ENCODE results near the gene TCF20. TPM values are rescaled to one million over a fixed set of nuclear protein-coding genes. Genes with fewer than 3 reads are reported as not detected.

The TCF20 gene
- total and polyA plus RNA-seq, 9 donors = 6.7 to 15.6 (median 10.4) TPM

DNA sequence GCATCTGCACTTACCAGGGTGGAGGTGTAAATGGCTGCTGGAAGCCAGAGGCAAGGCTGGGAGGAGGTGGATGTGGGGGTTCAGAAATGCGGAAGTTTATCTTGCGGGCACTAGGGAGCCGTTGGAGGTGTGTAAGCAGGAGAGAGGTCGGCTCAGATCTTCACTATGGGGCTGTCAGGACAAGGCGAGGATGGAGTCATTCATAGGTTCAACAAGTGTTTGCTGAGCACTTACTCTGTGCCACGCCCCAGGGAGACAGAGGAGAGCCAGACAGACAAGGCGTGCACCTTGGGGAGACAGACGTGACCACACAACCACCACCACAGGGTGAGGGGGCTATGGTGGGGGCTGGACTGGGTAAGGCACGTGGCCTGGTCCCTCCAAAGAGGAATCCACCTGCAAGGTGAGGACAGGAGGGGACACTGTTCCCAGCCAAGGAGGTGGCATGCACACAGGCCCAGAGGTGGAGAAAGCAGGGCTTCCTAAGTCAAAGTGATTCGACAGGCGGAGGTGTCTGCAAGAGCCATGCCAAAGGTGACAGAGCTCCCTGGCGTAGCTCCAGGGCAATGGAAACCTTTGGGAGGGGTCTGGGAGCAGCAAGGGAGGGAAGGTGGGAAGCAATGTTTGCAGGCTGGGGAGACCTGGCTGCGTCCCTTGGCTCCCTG is 30.8 kb upstream of the TCF20 start:
- WGBS (ENCODE audit: insufficient coverage) = 55% methylated on average over 10 of the region's 13 CpGs
- Histone ChIP-seq H3K4me3 (ENCODE audit: low read length) (no peak overlapping the region), H3K27ac (ENCODE audit: low read length) (no peak overlapping the region), H3K4me1 (ENCODE audit: control insufficient read depth, insufficient read depth, low read length) (peaks cover 20% of the 10 kb centered on the region), H3K9me3 (replicated peaks; ENCODE audit: control insufficient read depth, low read depth, low read length) (no peaks in the 10 kb centered on the region), H3K36me3 (ENCODE audit: control insufficient read depth, insufficient read depth, low read length) (no peaks in the 10 kb centered on the region), H3K27me3 (ENCODE audit: control insufficient read depth, insufficient read depth, low read length) (peaks cover 78% of the 10 kb centered on the region)
- no peak for DNase-seq

DNA sequence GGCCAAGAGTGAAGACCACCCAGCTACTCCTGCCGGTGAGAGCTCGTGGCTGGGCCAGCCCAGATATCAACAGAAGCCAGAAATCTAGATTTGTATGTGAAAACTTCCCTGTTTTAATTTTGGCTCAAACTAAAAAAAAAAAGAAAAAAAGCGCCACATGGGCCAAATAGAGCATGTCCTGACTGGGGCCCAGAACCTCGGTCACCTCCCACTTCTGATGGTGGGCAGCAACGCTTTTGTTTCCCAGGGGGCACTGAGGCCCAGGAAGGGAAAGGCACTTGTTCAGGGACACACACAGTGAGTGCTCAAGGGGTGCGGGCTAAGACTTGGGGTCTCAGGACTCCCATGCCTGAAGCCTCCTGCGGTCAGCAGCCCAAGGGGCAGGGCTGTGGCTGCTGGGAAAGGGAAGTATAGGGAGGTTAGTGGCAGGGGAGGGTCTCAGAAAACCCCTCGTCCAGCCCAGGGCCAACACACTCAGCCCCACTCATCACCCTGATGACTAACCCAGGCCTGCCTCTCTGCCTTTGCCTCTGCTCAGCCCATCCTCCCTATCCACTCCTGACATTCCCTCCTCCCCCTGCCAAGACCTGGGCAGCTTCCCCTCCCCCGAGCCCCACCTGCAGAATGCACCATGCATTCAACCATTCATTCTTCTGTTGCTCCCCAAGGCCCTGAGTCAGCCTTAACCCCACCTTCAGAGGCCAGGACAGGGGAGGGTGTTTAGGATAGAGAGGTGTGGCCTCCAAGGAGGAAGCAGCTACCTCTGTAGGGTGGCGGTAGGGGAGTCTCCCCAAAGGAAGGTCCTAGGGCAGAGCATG is 30.0 kb upstream of the TCF20 start:
- Histone ChIP-seq H3K27ac (ENCODE audit: low read length) (no peak overlapping the region), H3K4me3 (ENCODE audit: low read length) (no peak overlapping the region)

DNA sequence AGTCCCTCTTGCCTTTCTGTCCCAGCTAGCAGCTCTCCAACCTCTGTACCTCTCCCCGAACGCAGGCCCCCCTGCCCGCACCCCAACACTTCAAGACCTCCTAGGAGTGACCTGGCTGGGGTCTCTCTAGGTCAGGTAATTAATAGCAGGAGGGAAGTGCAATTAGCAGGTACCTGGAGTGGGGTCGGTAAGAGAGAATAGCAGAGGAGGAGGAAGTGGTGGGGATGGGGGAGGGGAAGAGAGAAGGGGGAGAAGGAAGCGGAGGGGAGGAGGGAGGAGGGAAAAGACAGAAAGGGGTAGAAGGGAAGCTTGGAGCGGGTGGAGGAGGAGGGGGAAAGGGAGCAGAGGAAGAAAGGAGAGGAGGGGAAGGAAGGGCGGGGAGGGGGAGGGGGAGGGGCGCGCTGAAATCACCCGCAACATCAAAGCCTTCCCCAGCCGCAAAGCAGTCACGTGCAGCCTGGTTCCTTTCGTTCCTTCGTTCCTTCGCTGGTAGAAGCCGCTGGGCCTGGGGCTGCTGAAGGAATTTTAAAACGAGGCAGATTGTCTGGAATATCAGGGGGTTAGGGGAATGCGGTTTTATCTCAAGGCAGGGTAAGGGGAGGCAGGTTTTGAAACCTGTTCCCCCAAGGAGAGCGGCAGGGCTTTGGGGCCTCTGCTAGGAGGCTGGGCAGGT is 29.3 kb upstream of the TCF20 start:
- 5% methylated on average over 9 of the region's 19 CpGs for WGBS (ENCODE audit: insufficient coverage)
- Histone ChIP-seq H3K36me3 (ENCODE audit: control insufficient read depth, insufficient read depth, low read length) (no peaks in the 10 kb centered on the region), H3K27ac (ENCODE audit: low read length) (no peak overlapping the region), H3K4me1 (ENCODE audit: control insufficient read depth, insufficient read depth, low read length) (peaks cover 27% of the 10 kb centered on the region), H3K9me3 (replicated peaks; ENCODE audit: control insufficient read depth, low read depth, low read length) (no peaks in the 10 kb centered on the region), H3K27me3 (ENCODE audit: control insufficient read depth, insufficient read depth, low read length) (peaks cover 68% of the 10 kb centered on the region), H3K4me3 (ENCODE audit: low read length) (no peak overlapping the region)
- peak; percentile 44 for DNase-seq

More for the DNA sequence above, 30.0 kb upstream of the TCF20 start:
- Histone ChIP-seq H3K27me3 (ENCODE audit: control insufficient read depth, insufficient read depth, low read length) (peaks cover 72% of the 10 kb centered on the region), H3K9me3 (replicated peaks; ENCODE audit: control insufficient read depth, low read depth, low read length) (no peaks in the 10 kb centered on the region), H3K36me3 (ENCODE audit: control insufficient read depth, insufficient read depth, low read length) (no peaks in the 10 kb centered on the region), H3K4me1 (ENCODE audit: control insufficient read depth, insufficient read depth, low read length) (peaks cover 27% of the 10 kb centered on the region)
- DNase-seq = no peak
- 25% methylated on average over 6 of the region's 10 CpGs for WGBS (ENCODE audit: insufficient coverage)

DNA sequence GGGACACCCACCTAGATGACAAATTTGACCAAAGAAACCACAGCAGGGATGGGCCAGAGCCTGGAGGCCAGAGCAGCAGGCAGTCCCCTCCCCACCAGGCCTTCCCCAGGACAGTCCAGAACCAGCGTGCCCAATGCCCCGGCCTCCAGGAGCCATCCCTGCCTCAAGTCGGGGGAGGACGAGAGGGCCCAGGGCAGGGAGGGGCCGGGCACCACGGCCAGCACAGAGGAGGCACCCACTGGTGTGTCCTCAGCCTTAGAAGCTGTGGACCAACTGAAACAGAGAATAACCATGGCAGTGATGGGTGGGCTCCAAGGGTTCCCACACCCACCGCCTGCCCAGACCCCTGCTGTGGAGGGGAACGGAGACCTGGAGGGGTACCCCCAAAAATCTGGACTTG is 28.3 kb upstream of the TCF20 start:
- no peak overlapping the region for H3K27ac ChIP-seq (ENCODE audit: low read length)
- WGBS (ENCODE audit: insufficient coverage) = 68% methylated on average over 8 of the region's 8 CpGs

DNA sequence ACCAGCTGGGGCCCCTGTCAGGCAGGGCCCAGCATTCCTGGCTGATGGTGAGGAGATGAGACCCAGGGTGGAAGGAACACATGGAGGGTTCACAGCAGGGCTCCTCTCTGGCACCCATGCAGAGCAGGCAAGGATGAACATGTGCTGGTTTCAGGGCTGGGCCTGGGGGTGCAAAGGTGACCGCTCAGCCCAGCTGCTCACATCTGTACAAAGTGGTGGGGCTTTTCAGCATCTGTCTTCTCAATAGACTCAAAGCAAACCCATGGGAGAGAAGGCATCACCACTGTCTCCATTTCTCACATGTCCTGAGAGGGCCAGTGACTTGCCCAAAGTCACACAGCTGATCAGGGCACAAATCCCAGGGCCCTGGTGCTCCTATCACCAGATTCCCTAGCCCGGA is 27.3 kb upstream of the TCF20 start:
- 72% methylated on average over 2 of the region's 2 CpGs for WGBS (ENCODE audit: insufficient coverage)
- Histone ChIP-seq H3K4me3 (ENCODE audit: low read length) (no peak overlapping the region), H3K36me3 (ENCODE audit: control insufficient read depth, insufficient read depth, low read length) (no peaks in the 10 kb centered on the region), H3K4me1 (ENCODE audit: control insufficient read depth, insufficient read depth, low read length) (peaks cover 27% of the 10 kb centered on the region), H3K27me3 (ENCODE audit: control insufficient read depth, insufficient read depth, low read length) (peaks cover 63% of the 10 kb centered on the region), H3K27ac (ENCODE audit: low read length) (no peak overlapping the region), H3K9me3 (replicated peaks; ENCODE audit: control insufficient read depth, low read depth, low read length) (no peaks in the 10 kb centered on the region)
- DNase-seq = no peak

More for the DNA sequence above, 28.3 kb upstream of the TCF20 start:
- H3K4me3 ChIP-seq (ENCODE audit: low read length) = no peak overlapping the region
- peaks cover 65% of the 10 kb centered on the region for H3K27me3 ChIP-seq (ENCODE audit: control insufficient read depth, insufficient read depth, low read length)
- DNase-seq = no peak
- H3K4me1 ChIP-seq (ENCODE audit: control insufficient read depth, insufficient read depth, low read length) = peaks cover 27% of the 10 kb centered on the region
- no peaks in the 10 kb centered on the region for H3K36me3 ChIP-seq (ENCODE audit: control insufficient read depth, insufficient read depth, low read length)
- H3K9me3 ChIP-seq (replicated peaks; ENCODE audit: control insufficient read depth, low read depth, low read length) = no peaks in the 10 kb centered on the region

DNA sequence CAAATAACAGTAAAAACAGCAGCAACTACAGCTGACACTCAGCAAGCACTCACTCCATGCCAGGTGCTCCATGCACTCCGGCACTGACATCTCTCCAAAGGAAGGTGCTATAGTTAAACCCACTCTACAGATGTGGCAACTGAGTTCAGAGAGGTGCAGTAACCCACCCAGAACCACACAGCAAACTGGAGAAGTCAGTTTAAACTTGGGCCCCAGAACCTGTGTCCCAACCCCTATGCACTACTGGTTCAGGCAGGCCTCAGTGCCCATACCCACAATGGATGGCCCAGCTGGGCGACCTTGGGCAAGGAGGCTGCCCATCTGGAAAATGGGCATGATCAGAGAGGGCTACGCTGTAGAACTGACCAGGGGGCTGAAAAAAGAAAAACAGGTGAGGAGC is 26.4 kb upstream of the TCF20 start:
- H3K27me3 ChIP-seq (ENCODE audit: control insufficient read depth, insufficient read depth, low read length) = peaks cover 56% of the 10 kb centered on the region
- H3K9me3 ChIP-seq (replicated peaks; ENCODE audit: control insufficient read depth, low read depth, low read length) = no peaks in the 10 kb centered on the region
- WGBS (ENCODE audit: insufficient coverage) = 79% methylated on average over 2 of the region's 3 CpGs
- DNase-seq = no peak
- H3K4me3 ChIP-seq (ENCODE audit: low read length) = no peak overlapping the region
- H3K36me3 ChIP-seq (ENCODE audit: control insufficient read depth, insufficient read depth, low read length) = no peaks in the 10 kb centered on the region
- H3K4me1 ChIP-seq (ENCODE audit: control insufficient read depth, insufficient read depth, low read length) = peaks cover 27% of the 10 kb centered on the region
- H3K27ac ChIP-seq (ENCODE audit: low read length) = no peak overlapping the region

DNA sequence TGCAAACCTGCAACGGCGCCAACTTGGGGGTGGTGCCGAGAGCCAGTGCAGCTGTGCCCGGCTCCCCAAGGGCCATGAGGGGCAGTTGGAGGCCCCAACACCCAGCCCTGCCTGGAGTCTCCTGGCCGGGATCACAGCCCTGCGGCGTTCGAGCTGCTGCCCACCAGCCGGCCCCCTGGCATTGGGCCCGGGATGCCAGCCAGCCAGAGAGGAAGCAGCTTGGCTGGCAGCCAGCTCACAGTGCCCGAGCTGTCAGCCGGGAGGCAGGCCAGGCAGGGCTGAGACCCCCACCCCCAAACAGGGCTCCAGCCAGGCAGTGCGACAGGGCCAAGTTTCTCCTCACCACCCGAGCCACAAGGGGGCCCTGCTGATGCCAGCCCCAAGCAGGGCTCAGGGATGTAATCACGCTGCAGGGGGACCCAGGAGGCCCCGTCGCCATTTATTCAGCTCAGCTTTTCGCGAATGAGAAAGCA is 26.0 kb upstream of the TCF20 start:
- DNase-seq = peak; percentile 78
- no peaks in the 10 kb centered on the region for H3K9me3 ChIP-seq (replicated peaks; ENCODE audit: control insufficient read depth, low read depth, low read length)
- H3K36me3 ChIP-seq (ENCODE audit: control insufficient read depth, insufficient read depth, low read length) = no peaks in the 10 kb centered on the region
- H3K27ac ChIP-seq (ENCODE audit: low read length) = no peak overlapping the region
- 52% methylated on average over 15 of the region's 19 CpGs for WGBS (ENCODE audit: insufficient coverage)
- H3K4me1 ChIP-seq (ENCODE audit: control insufficient read depth, insufficient read depth, low read length) = peaks cover 27% of the 10 kb centered on the region
- H3K4me3 ChIP-seq (ENCODE audit: low read length) = no peak overlapping the region
- peaks cover 54% of the 10 kb centered on the region for H3K27me3 ChIP-seq (ENCODE audit: control insufficient read depth, insufficient read depth, low read length)

DNA sequence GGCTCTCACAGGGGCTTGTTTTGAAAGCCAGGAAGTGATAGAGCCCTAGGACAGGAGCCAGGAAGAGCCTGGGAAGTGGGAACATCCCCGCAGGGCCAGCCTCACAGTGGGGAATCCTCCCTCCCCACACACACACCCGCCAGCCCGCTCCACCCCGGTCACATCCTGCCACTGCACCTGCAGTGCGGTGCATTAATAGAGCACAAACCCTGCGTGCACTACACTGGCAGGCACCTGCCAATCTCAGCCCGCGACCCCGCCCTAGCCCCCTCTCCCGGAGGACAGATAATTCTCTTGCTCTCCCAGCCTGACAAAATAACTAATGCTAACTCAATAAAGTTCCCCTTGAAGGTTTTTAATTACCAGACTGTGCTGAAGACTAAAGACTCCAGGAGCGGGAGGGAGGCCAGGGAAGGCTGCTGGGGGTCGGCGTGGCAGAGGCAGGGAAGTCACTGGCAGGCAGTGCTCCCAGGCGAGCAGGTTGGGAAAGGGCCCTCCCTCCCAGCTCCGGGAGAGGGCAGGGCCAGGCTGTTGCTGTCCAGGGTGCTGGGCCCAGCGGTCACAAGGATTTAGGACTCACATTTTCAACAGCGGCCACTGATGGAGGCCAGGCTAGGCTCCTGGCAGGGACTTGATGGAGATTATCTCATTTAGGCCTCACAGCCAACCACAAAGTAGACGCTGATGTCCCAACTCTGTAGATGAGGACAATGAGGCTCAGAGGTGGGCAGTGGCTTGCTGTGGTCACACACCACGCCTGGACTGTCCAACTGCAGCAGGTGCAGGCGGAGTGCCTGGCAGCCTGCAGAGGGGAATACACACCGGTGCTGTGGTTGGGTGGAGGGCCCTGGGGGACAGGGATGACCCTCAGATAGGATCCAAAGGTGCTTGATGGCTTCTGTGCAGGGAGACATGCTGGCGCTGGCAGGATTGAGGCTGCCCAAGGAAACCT is 23.9 kb upstream of the TCF20 start:
- H3K36me3 ChIP-seq (ENCODE audit: control insufficient read depth, insufficient read depth, low read length) = no peaks in the 10 kb centered on the region
- no peak overlapping the region for H3K4me3 ChIP-seq (ENCODE audit: low read length)
- H3K27me3 ChIP-seq (ENCODE audit: control insufficient read depth, insufficient read depth, low read length) = peaks cover 46% of the 10 kb centered on the region
- peaks cover 32% of the 10 kb centered on the region for H3K4me1 ChIP-seq (ENCODE audit: control insufficient read depth, insufficient read depth, low read length)
- DNase-seq = peak; percentile 69
- 34% methylated on average over 15 of the region's 22 CpGs for WGBS (ENCODE audit: insufficient coverage)
- no peaks in the 10 kb centered on the region for H3K9me3 ChIP-seq (replicated peaks; ENCODE audit: control insufficient read depth, low read depth, low read length)
- H3K27ac ChIP-seq (ENCODE audit: low read length) = no peak overlapping the region

DNA sequence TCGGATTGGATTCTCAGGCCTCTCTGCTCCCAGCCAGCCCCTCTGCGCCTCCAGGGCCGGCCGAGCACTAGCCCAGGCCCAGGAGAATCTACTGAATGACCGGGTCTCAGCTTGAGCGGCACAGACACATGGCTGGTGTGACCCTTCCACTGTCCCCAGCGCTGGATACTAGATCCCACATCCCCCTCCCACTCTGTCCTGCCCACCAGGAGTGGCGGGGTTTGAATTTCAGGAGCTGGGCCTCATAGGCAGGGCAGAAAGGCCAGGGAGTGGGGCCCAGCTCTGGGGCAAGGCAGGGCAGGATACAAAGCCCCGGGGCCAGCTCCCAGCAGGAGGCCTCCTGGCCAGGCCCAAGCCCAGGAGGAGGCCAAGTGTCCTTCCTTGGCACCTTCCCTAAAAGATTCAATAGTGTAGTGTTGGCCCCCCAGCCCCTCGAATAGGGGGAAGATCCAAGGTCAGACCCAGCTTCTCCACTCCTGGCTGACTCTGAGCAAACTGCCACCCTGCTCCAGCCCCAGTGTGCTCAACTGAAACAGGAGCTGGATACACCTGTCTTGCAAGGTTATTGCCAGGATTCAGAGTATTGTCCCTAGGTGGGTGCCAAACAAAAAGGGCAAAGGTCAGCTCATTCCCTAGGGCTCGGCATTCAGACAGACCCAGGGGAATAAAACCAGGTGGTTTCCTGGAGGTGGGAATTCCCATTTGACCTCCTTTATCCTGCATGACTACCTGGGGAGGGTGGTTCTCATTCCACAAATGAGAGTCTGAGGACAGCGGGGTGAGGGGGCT is 22.5 kb upstream of the TCF20 start:
- Histone ChIP-seq H3K36me3 (ENCODE audit: control insufficient read depth, insufficient read depth, low read length) (no peaks in the 10 kb centered on the region), H3K27ac (ENCODE audit: low read length) (no peak overlapping the region), H3K4me3 (ENCODE audit: low read length) (no peak overlapping the region), H3K27me3 (ENCODE audit: control insufficient read depth, insufficient read depth, low read length) (peaks cover 41% of the 10 kb centered on the region), H3K9me3 (replicated peaks; ENCODE audit: control insufficient read depth, low read depth, low read length) (no peaks in the 10 kb centered on the region), H3K4me1 (ENCODE audit: control insufficient read depth, insufficient read depth, low read length) (peaks cover 37% of the 10 kb centered on the region)
- DNase-seq = no peak
- WGBS (ENCODE audit: insufficient coverage) = 59% methylated on average over 11 of the region's 12 CpGs

All from muscle of leg (tissue), 11 donors.